Body of pancreas (tissue), 4 donors: ENCODE results near the gene RAB8A. TPM values are rescaled to one million over a fixed set of nuclear protein-coding genes. Genes with fewer than 3 reads are reported as not detected.
A peak's percentile ranks its signal among the peaks of the same experiment; 100 is the strongest.

Experiments used
- ATAC-seq: fragments of 150-250 bp; one replicate; pipeline ENCODE4 v1.9.1; 2016
- DNase-seq, 4 donors: peaks; one replicate each; pipeline ENCODE4 v3.0.0-alpha.2; 2019
- H3K27ac ChIP-seq, 4 donors: fragments of 200-600 bp; sonication (generic); 1 replicate in 3 of 4; 2 replicates in 1 of 4; pipeline versions ENCODE4 v1.5.1 to v1.6.1; 2016 to 2019; ENCODE audit warnings: mild to moderate bottlenecking in 1 of 4, mixed read lengths in 1 of 4, moderate library complexity in 1 of 4
- H3K27me3 ChIP-seq, 2 donors: fragments of 200-600 bp; sonication (generic); one replicate each; pipeline ENCODE4 v1.6.0; 2016; ENCODE audit warnings: mild to moderate bottlenecking in 1 of 2
- H3K36me3 ChIP-seq, 2 donors: fragments of 200-600 bp; sonication (generic); replicated peaks in 1 of 2; 2 replicates each; pipeline ENCODE4 v1.5.1; 2016; ENCODE audit warnings: low read depth in 2 of 2; ENCODE audit not compliant: insufficient read depth in 1 of 2
- H3K4me1 ChIP-seq: fragments of 200-600 bp; sonication (generic); one replicate; pipeline ENCODE4 v1.6.0; 2016
- H3K4me3 ChIP-seq, 2 donors: fragments of 200-600 bp; sonication (generic); 1 replicate in 1 of 2; 2 replicates in 1 of 2; pipeline ENCODE4 v1.5.1; 2016 to 2019
- H3K9me3 ChIP-seq, 3 donors: fragments of 200-600 bp; sonication (generic); 1 replicate in 2 of 3; 2 replicates in 1 of 3; pipeline ENCODE4 v1.5.1; 2016
- CTCF ChIP-seq, 7 experiments: fragments of 450-650 bp in 4 of 7; fragments of 200-600 bp in 3 of 7; sonication (generic) in 3 of 7; IDR thresholded peaks; one replicate each; pipeline ENCODE4 v1.5.1; 2016 to 2019; ENCODE audit warnings: antibody characterized with exemption in 7 of 7
- POLR2A ChIP-seq, 3 donors: fragments of 450-650 bp; IDR thresholded peaks; one replicate each; pipeline ENCODE4 v1.6.1; 2016; ENCODE audit warnings: antibody characterized with exemption in 3 of 3, mild to moderate bottlenecking in 2 of 3
- WGBS, 2 donors: methylation state at CpG; one replicate each; pipeline ENCODE4 v1.1.5; 2017; 5-methylcytosine and 5-hydroxymethylcytosine counted together
- intact Hi-C: fragments of 100-400 bp; cut with DNase I; formaldehyde crosslinking; loops from one replicate; pipeline ENCODE4 v1.15.1; 2023
- total RNA-seq, 2 donors: library from RNA; depleted of rRNA; stranded (reverse); fragments of >200 nt; gene quantifications; one replicate each; pipeline ENCODE4 v1.1.0, GENCODE V29; 2016

The RAB8A gene
- total RNA-seq, result 10 to 100 TPM; 15.5 to 32.2 TPM

GRCh38 chr19:16111160-16111908 is at the start of gene RAB8A:
RAB8A (plus strand) TSS chr19:16111889; CDS start chr19:16111902, 13 bp downstream.
- TF ChIP-seq POLR2A (IDR thresholded peaks at IDR 0.05), result no peak
- TF ChIP-seq CTCF (IDR thresholded peaks at IDR 0.05), result peak; percentile 91 to 100 (median 98)
- ATAC-seq (peak; percentile 97), DNase-seq (peak; percentile 99)
- intact Hi-C loops, result no loop called here
- Histone ChIP-seq H3K27me3 (no peaks in the 10 kb centered on the region), H3K9me3 (no peaks in the 10 kb centered on the region), H3K36me3 (no peaks in the 10 kb centered on the region), H3K4me1 (peaks cover 36% of the 10 kb centered on the region), H3K4me3 (peak within 1 kb of the TSS; percentile 82 to 83), H3K27ac (peak within 1 kb of the TSS; percentile 77 to 95 (median 88))
- WGBS, 2 donors, result 0% methylated on average over 8 to 80 of the region's 81 CpGs

DNA sequence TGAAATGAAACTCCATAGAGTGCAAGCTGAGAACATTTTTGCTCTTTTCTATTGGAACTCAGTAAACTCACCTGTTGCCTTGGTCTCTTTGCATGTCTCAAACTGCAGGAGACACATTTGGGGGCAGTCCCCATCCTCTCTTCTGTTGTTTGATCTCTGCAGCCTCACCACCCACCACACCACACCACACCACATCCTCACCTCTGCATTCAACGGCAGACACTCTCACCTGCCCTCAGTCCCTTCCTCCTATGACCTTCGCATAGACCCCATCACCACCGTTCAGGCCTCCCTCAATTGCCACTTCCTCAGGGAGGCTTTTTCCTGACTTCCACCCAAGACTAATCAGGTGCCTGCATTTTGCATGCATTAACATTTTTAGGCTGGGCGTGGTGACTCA is 49.7 kb upstream of the RAB8A start:
- Histone ChIP-seq H3K36me3 (no peaks in the 10 kb centered on the region), H3K27me3 (no peaks in the 10 kb centered on the region), H3K4me1 (no peaks in the 10 kb centered on the region), H3K9me3 (no peaks in the 10 kb centered on the region), H3K4me3 (no peak overlapping the region), H3K27ac (no peak overlapping the region)
- ATAC-seq (no peak), DNase-seq (no peak)
- no peak for TF ChIP-seq CTCF (IDR thresholded peaks at IDR 0.05)
- TF ChIP-seq POLR2A (IDR thresholded peaks at IDR 0.05), result no peak
- WGBS, 2 donors, result 57 to 61% methylated on average over 3 to 4 of the region's 4 CpGs
- intact Hi-C loops, result no loop called here

DNA sequence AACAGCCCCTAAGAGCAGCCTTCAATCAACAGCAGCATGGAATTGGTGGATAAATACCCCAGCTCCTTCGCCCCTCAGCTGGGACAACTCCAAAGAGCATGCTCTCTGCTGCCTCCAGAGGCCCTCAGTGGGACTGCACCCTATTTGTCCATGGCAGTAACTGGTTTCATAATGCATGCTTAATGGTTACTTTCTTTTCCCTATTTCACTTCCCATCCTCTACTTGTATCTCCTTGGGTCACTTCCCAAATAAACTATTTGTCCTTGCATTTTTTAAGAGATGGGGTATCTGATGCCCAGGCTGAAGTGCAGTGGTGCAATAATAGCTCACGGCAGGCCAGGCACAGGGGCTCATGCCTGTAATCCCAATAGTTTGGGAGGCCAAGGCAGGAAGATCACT is 48.9 kb upstream of the RAB8A start:
- no peaks in the 10 kb centered on the region for H3K27me3 ChIP-seq
- no peaks in the 10 kb centered on the region for H3K4me1 ChIP-seq
- H3K4me3 ChIP-seq, result no peak overlapping the region
- ATAC-seq (no peak), DNase-seq (peak; percentile 37 to 61 (median 45))
- no peaks in the 10 kb centered on the region for H3K36me3 ChIP-seq
- no peak overlapping the region for H3K27ac ChIP-seq
- no peaks in the 10 kb centered on the region for H3K9me3 ChIP-seq
- intact Hi-C loops, result no loop called here
- WGBS, 2 donors, result 66 to 78% methylated on average over 2 of the region's 2 CpGs
- TF ChIP-seq POLR2A (IDR thresholded peaks at IDR 0.05) (no peak), CTCF (IDR thresholded peaks at IDR 0.05) (peak; percentile 46 to 69 (median 54))

GRCh38 chr19:16064209-16064889 is 47.3 kb upstream of the RAB8A start:
- intact Hi-C loops, result no loop called here
- 75 to 92% methylated on average over 8 to 16 of the region's 16 CpGs for WGBS, 2 donors
- no peak overlapping the region for H3K4me3 ChIP-seq
- DNase-seq (no peak), ATAC-seq (no peak)
- no peaks in the 10 kb centered on the region for H3K4me1 ChIP-seq
- no peaks in the 10 kb centered on the region for H3K36me3 ChIP-seq
- TF ChIP-seq POLR2A (IDR thresholded peaks at IDR 0.05) (no peak), CTCF (IDR thresholded peaks at IDR 0.05) (no peak)
- no peaks in the 10 kb centered on the region for H3K27me3 ChIP-seq
- no peaks in the 10 kb centered on the region for H3K9me3 ChIP-seq
- no peak overlapping the region for H3K27ac ChIP-seq
